SK-N-SH (cell line): ENCODE results near the gene GCH1.

Experiments
- TAF1 ChIP-seq: IDR thresholded peaks from 2 replicates; pipeline ENCODE4 v1.6.1; 2012; ENCODE audit warnings: low read depth, mild to moderate bottlenecking, low read length, moderate library complexity, borderline replicate concordance
- TF ChIP-seq, protein P1 (sequence below): fragments of 200-600 bp; sonication (generic); IDR thresholded peaks from 2 replicates; pipeline ENCODE4 v1.6.1; 2017; ENCODE audit warnings: antibody characterized with exemption, mild to moderate bottlenecking, moderate library complexity

GRCh38 chr14:54881235-54881760, 21.3 kb downstream of the GCH1 start:
- TF ChIP-seq TAF1: no peak
- TF ChIP-seq, protein P1, sequence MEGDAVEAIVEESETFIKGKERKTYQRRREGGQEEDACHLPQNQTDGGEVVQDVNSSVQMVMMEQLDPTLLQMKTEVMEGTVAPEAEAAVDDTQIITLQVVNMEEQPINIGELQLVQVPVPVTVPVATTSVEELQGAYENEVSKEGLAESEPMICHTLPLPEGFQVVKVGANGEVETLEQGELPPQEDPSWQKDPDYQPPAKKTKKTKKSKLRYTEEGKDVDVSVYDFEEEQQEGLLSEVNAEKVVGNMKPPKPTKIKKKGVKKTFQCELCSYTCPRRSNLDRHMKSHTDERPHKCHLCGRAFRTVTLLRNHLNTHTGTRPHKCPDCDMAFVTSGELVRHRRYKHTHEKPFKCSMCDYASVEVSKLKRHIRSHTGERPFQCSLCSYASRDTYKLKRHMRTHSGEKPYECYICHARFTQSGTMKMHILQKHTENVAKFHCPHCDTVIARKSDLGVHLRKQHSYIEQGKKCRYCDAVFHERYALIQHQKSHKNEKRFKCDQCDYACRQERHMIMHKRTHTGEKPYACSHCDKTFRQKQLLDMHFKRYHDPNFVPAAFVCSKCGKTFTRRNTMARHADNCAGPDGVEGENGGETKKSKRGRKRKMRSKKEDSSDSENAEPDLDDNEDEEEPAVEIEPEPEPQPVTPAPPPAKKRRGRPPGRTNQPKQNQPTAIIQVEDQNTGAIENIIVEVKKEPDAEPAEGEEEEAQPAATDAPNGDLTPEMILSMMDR: no peak
